ENCODE measurements around the gene MGAT5. TPM values are rescaled to one million over a fixed set of nuclear protein-coding genes. Genes with fewer than 3 reads are reported as not detected.

The MGAT5 gene
- total RNA-seq, 1 donor from 2014 or later = 30.0 TPM

GRCh38 chr2:134367213-134367612 is 113.3 kb downstream of the MGAT5 start:
- no peak for TF ChIP-seq CTCF (IDR thresholded peaks at IDR 0.05)
- H3K27me3 Mint-ChIP-seq (ENCODE audit: low read depth) = no peaks in the 10 kb centered on the region

GRCh38 chr2:134368009-134368817 is 114.3 kb downstream of the MGAT5 start:
- Mint-ChIP-seq H3K9me3 (ENCODE audit: low read depth) (no peaks in the 10 kb centered on the region), H3K4me1 (ENCODE audit: low read depth) (peaks cover 17% of the 10 kb centered on the region), H3K27ac (ENCODE audit: unreplicated experiment) (no peak overlapping the region), H3K4me3 (ENCODE audit: unreplicated experiment) (no peak overlapping the region), H3K27me3 (ENCODE audit: low read depth) (no peaks in the 10 kb centered on the region), H3K36me3 (ENCODE audit: low read depth) (no peaks in the 10 kb centered on the region)
- DNase-seq (ENCODE audit: low spot score) = no peak
- no peak for TF ChIP-seq CTCF (IDR thresholded peaks at IDR 0.05)

More at GRCh38 chr2:134367213-134367612, 113.3 kb downstream of the MGAT5 start:
- Mint-ChIP-seq H3K4me1 (ENCODE audit: low read depth) (peaks cover 12% of the 10 kb centered on the region), H3K4me3 (ENCODE audit: unreplicated experiment) (no peak overlapping the region), H3K27ac (ENCODE audit: unreplicated experiment) (no peak overlapping the region), H3K36me3 (ENCODE audit: low read depth) (no peaks in the 10 kb centered on the region), H3K9me3 (ENCODE audit: low read depth) (no peaks in the 10 kb centered on the region)
- DNase-seq (ENCODE audit: low spot score) = no peak

DNA sequence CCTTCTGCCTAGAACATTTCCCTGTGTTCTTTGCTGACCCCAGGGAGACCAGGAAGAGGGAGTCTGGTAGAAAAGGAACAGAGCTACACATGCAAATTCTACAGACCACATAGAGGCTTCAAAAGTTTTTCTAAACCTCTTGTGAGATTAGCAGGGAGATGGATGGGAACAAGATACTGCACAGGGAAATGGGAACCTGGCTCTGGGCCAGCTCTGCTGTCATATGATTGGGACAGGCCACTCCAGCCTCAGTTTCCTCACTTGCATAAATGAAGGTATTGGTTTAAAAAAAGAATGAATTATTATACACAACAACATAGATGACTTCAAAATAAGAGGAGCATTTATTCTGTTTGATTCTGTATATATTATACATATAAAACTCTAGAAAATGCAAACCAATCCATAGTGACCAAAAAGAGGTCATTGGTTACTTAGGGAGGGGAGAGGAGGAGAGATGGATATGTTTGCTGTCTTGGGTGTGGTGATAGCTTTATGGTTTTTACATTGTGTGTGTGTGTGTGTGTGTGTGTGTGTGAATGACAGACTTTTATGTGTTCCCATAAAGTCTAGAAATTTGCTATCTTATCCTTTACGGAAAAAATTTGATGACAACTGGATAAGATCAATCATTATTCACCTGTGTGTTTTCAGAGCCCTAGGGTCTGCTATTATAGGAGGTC is 115.5 kb downstream of the MGAT5 start:
- Mint-ChIP-seq H3K27me3 (ENCODE audit: low read depth) (no peaks in the 10 kb centered on the region), H3K4me3 (ENCODE audit: unreplicated experiment) (no peak overlapping the region), H3K4me1 (ENCODE audit: low read depth) (peaks cover 17% of the 10 kb centered on the region), H3K27ac (ENCODE audit: unreplicated experiment) (no peak overlapping the region), H3K36me3 (ENCODE audit: low read depth) (no peaks in the 10 kb centered on the region), H3K9me3 (ENCODE audit: low read depth) (no peaks in the 10 kb centered on the region)
- no peak for DNase-seq (ENCODE audit: low spot score)
- TF ChIP-seq CTCF (IDR thresholded peaks at IDR 0.05) = no peak

DNA sequence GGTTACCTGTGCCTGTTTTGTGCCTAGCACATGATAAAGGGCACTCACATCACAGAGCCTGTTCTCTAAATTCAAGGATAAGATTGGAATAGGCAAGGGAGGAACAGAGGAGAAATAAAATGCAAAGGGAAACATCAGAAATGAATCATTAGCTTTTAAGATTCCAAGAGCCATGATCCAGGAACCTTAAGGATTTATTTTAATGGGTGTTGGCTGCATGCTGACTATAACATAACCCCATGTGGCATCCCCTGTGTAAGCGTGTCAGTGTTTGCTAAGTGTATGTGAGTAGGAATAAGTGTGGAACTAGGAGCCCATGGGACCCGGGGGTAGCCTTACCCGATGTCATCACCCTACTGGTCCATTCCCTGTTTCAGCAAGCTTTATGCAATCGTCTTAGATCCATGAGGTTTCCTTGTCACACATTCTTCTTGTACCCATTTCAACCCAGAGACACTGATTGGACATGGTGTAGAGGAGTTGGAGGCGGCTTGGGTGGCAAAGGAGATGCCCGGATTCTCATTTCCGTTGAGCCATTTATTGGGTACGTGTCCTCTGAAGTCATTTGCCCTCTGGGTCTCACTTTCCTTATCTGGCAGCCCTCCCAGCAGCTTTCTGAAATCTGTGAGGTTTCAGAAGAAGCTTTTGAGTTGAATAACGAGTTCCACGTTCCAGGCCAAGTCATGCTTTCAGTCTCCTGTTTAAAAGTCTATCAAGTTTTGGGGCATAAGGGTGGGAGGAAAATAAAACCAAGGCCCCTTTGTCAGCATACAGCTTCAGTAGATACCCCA is 117.0 kb downstream of the MGAT5 start:
- H3K9me3 Mint-ChIP-seq (ENCODE audit: low read depth) = no peaks in the 10 kb centered on the region
- H3K27me3 Mint-ChIP-seq (ENCODE audit: low read depth) = no peaks in the 10 kb centered on the region
- H3K4me3 Mint-ChIP-seq (ENCODE audit: unreplicated experiment) = no peak overlapping the region
- no peak for DNase-seq (ENCODE audit: low spot score)
- peaks cover 17% of the 10 kb centered on the region for H3K4me1 Mint-ChIP-seq (ENCODE audit: low read depth)
- no peak overlapping the region for H3K27ac Mint-ChIP-seq (ENCODE audit: unreplicated experiment)
- H3K36me3 Mint-ChIP-seq (ENCODE audit: low read depth) = no peaks in the 10 kb centered on the region
- no peak for TF ChIP-seq CTCF (IDR thresholded peaks at IDR 0.05)

DNA sequence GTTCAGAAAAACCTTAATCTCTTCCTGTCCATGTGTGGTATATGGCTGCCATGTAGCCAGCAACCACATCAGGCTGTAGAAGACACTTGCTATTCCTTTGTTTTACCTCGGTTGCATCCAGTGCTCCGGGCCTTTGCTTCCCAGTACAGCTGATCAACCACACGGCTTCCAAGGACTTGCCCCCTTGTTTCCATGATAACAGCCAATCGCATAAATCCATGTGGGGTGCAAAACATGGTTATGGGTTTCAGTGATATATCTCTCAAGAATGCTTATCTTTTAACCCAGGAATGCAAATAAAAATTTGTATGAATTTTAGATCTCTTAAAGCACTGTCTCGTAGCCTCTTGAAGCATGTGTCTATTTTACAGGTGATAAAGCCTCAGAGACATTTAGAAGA is 118.3 kb downstream of the MGAT5 start:
- H3K27ac Mint-ChIP-seq (ENCODE audit: unreplicated experiment) = no peak overlapping the region
- H3K4me3 Mint-ChIP-seq (ENCODE audit: unreplicated experiment) = no peak overlapping the region
- H3K36me3 Mint-ChIP-seq (ENCODE audit: low read depth) = no peaks in the 10 kb centered on the region
- no peak for TF ChIP-seq CTCF (IDR thresholded peaks at IDR 0.05)
- H3K4me1 Mint-ChIP-seq (ENCODE audit: low read depth) = peaks cover 21% of the 10 kb centered on the region
- no peak for DNase-seq (ENCODE audit: low spot score)
- H3K9me3 Mint-ChIP-seq (ENCODE audit: low read depth) = no peaks in the 10 kb centered on the region
- H3K27me3 Mint-ChIP-seq (ENCODE audit: low read depth) = no peaks in the 10 kb centered on the region

All from chondrocyte (in vitro differentiated cells).